GM19328 (cell line): ENCODE results near the gene VIPR1.

ENCODE experiments used
- ATAC-seq: cut with Tn5 transposase; IDR thresholded peaks from one replicate; pipeline ENCODE4 v1.9.1; 2021; ENCODE audit warnings: mild to moderate bottlenecking, moderate library complexity; ENCODE audit not compliant: unreplicated experiment

Gene VIPR1

GRCh38 chr3:42509111-42509510 is 6.7 kb downstream of the VIPR1 start:
- no peak for ATAC-seq

GRCh38 chr3:42510325-42510724 is 7.9 kb downstream of the VIPR1 start:
- no peak for ATAC-seq

DNA sequence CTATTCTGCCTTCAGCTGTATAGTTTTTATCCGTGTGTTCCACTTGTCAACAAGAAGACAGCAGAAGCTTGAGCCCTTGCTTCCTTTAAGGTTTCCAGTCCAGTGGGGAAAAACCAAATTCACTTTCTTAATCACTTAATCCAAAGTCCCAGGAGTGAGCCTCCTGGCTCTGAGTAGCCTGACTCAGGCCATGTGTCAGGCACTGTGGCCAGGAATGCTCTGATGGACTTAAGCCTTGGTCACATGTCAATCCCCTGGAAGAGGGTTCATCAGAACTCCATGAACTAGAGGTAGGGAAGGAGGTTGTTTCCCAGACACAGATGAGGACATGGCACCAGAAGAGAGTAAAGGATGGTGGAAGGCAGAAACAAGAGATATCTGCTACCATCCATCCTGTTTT is 8.8 kb downstream of the VIPR1 start:
- ATAC-seq: no peak

- no peak for ATAC-seq
These were observed 9.3 kb downstream of the VIPR1 start for GRCh38 chr3:42511736-42512135.

DNA sequence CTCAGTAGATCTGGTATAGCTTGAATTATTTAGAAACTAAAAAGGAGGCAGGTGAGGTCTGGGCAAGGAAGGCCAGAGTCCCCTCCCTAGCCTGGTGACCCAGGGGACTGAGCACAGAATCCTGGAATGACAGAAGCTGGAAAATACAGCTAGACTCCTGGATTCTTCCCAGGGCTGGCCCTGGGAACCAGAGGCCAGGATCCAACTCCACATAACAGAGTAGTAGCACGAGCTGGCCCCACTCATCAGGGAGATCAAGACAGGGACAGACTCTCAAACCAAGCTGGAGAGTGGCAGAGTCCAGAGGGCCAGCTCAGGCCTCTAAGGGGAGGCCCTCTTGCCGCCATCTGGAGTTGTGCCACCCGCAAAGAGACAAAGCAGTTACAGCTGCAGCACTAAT is 10.7 kb downstream of the VIPR1 start:
- no peak for ATAC-seq

- ATAC-seq: no peak
These were observed 11.1 kb downstream of the VIPR1 start for GRCh38 chr3:42513521-42513920.

GRCh38 chr3:42514876-42515275 is 12.4 kb downstream of the VIPR1 start:
- ATAC-seq: no peak

DNA sequence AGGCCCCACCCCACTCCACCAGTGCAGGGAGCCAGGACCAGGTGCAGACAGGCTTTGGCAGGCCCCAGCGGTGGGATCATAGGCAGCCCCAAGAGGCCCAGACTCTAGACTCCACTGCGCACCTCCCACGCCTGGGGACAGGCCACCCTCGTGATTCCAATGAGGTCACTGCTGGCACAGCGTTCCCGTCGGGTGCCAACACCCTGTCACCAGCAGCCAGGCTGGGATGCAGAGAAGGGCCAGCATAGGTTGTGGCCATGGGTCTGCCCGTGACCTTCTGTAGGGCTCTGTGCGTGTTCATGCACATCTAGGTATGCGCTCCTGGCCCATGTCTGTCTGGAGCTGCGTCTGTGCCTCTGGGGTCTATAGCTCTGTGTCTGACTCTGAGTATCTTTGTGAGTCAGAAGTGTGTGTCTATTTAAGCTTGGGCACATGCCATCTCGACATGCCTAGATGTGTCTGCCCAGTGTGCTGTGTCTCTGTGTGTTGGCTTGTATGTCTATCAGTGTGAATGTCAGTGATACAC is 13.0 kb downstream of the VIPR1 start:
- ATAC-seq: no peak

DNA sequence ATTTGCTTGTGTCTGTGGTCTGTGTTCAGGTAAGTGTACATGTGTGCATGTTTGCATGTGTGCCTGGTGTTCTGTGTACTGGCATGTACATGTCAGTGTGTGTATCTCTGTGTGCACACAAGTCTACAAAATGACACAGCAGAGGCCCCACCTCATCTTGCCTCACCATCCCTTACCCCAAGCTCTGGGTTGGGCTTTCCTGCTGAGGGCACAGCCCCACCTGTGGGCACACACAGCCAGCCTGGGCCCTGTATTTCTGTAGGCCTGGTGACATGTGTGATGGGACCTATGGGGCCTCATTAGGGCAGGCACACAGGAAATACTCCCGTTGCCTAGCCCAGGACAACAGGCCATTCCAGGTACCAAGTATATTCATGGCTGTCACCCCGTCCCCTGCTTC is 13.5 kb downstream of the VIPR1 start:
- no peak for ATAC-seq

DNA sequence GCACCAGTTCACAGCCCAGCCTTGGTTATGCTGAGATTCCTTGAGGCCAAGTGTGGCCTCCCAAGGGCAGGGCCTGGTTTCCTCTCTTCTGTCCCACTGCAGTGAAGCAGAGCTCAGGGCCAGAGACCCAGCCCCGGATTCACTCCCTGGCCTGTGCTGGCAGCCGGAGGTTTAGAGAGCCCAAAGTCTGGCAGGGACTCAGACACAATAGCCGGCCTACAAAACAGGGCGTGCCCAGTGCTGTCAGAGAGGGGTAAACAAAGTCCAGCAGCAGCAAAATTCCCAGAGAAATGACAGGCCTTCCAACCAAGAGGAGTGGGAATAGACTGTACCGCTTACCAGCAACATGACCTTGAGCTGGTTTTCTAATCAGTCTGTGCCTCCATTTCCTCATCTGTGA is 14.0 kb downstream of the VIPR1 start:
- no peak for ATAC-seq

- ATAC-seq: no peak
These were observed 14.7 kb downstream of the VIPR1 start for GRCh38 chr3:42517117-42517516.

- no peak for ATAC-seq
These were observed 16.5 kb downstream of the VIPR1 start for GRCh38 chr3:42518800-42519567.

DNA sequence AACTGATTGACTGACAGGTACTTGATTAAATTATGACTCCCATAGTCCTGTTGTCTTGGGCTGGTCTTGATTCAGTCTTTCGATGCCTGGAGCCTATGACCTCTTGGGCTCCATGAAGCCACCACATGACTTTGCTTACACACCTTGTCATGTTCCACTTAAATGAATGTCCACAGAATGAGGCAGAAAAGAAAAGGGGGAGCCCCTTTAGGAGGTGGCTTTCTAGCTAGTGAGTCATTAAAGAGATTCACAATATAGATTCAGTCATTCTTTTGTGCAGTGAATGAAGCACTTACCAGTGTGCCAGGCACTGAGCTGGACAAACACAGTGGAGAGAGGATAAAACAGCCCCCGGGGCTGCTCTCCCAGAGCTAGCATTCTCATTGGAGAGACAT is 17.1 kb downstream of the VIPR1 start:
- ATAC-seq: no peak

DNA sequence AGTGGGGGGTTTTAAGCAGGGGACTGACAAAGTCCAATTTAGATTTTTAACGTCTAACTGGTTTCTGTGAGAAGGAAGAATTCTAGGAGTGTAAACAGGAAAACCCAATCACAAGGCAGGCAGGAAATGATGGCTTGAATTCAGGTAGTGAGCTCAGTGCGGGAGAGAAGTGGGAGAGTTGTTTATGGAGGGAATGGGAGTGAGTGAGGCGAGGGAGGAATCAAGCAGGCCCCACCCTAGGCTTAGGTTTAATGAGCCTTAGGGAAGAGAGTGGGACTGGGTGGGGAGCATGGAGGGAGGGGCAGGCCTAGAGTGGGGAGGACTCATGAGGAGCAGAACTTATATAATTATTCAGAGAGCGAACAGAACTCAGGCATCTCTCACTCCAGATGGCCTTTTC is 17.9 kb downstream of the VIPR1 start:
- ATAC-seq: no peak

GRCh38 chr3:42520906-42521305 is 18.5 kb downstream of the VIPR1 start:
- ATAC-seq: no peak

- ATAC-seq: no peak
These were observed 22.3 kb downstream of the VIPR1 start for GRCh38 chr3:42524751-42525150.

DNA sequence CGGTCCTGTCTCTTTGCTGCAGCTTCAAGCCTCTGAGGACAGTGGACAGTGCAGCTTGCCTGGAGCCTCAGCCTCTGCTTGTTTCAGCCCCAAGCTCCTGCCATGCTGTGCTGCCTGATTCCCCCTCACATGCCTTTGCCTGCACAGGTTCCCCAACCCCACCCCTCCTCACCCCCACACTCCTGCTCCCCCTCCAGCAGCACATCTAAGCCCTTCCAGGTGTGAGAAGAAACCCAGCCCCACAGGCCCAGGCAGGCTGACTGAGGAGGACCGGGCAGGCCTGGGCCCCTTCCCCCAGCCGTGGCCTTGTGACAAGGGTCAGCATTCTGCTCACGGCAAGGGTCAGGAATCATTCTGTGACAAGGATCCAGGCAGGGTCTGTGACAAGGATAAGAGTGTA is 22.8 kb downstream of the VIPR1 start:
- no peak for ATAC-seq

DNA sequence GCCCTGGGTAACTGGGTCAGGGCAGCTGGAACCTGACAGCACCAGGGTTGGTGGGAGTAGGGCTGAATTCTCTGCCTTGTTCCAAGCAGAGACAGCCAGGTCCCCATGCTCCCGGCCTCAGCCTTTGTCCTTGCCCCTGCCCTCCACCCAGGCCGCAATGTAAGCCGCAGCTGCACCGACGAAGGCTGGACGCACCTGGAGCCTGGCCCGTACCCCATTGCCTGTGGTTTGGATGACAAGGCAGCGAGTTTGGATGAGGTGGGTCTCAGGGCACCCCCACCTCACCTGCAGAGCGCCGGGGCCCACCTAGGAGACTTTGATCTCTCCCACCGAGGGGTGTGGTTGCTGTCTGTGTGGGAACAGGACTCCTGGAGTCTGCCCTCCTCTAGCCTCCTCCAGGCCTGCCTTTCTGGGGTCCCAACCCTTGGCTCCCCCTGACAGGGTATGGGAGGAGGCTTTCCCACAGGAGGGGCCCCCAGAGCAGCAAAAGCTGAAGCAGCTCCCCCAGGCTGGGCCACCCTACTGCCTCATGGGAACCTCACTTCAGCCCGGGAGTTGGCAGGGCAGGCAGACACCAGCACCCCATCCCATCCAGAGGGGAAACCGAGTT is 23.4 kb downstream of the VIPR1 start:
- ATAC-seq: no peak

DNA sequence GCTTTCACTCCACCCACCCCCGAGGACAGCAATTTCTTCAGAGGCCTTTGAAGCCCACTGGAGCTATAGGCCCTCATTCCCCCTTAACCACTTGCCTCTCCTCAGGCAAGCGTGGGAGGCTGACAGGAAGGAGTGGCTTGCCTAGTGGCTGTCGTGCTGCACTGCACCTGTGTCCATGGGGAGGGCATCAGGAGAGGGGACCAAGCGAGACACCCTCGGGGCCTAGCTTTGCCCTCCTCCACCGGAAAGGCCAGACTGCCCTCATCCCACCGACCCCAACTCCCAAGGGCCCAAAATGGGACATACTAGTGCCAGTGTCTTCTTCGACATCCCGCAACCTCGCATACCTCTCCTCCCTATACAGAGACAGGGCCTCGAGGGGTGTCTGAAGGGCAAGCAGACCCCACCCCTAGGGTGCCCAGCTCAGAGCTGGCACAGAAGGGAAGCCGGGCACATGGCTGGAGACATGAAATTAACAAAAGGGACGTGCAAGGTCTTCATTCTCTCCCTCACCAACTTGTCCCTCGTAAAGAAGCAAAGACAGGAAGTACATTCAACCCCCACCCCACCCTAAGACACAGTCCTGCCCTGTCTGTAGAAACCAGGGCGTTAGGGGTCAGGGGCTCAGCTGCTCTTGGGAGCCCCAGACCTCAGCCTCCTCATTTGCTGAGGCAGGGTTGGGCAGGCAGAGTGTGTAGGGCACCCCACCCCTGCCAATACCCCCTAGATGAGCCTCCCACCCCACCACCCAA is 24.3 kb downstream of the VIPR1 start:
- no peak for ATAC-seq

- no peak for ATAC-seq
These were observed 25.0 kb downstream of the VIPR1 start for GRCh38 chr3:42527368-42527917.

DNA sequence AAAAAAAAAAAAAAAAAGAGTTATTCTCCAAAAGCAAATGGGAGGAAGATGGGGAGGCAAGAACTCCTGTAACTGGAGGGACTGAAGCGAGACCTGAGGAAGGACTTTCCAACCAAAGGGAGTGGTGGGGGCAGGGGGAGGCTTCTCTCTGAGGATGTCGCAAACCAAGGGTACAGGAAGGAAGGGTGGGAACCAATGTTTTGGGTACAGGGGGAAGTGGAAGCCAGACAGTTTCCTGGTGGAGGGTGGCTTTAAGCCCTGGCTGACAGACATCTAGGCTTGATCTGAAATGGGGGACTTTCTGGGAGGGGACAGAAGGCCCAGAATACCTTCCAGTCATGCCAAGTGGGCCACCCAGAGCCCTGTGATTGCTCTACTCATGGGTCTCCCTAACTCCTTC is 27.0 kb downstream of the VIPR1 start:
- ATAC-seq: no peak

GRCh38 chr3:42530073-42530472 is 27.6 kb downstream of the VIPR1 start:
- ATAC-seq: no peak
